GM23248 (cell line): ENCODE results near the gene FBLN2.

Experiments used
- EZH2 ChIP-seq: fragments of 200-600 bp; sonication (generic); IDR thresholded peaks from 2 replicates; pipeline ENCODE4 v1.6.1; 2018; ENCODE audit warnings: antibody characterized with exemption, mild to moderate bottlenecking; ENCODE audit not compliant: insufficient read depth, poor library complexity, severe bottlenecking
- EZH2phosphoT487 ChIP-seq: fragments of 200-600 bp; sonication (generic); IDR thresholded peaks from 2 replicates; pipeline ENCODE4 v1.6.1; 2018; ENCODE audit warnings: antibody characterized with exemption, moderate library complexity, mild to moderate bottlenecking, low read depth; ENCODE audit not compliant: insufficient read depth

DNA sequence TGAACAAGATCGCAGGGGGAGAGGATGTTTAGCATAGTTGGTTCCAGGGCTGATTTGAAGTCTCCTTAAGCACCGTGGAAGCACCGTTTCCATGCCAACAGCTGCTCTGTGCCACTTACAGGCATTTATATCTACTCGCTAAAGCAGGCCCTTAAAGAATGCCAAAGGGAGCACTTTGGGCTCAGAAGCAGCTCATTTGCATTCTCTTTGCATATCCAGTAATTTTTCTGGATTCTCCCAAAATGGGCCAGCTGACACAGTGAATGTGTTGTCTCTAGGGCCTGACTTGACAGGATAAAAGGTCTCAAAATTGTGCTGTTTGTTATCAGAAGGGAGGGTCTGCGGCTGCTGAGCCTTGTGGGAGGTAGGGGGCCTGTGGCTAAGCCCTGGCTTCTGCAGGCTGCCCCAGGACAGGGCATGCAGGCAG is 138.6 kb downstream of the FBLN2 start:
- TF ChIP-seq EZH2 (no peak), EZH2phosphoT487 (no peak)
